GM21367 (cell line): ENCODE data around the gene OLFM4.

Experiments used
- ATAC-seq: cut with Tn5 transposase; IDR thresholded peaks from one replicate; pipeline ENCODE4 v1.9.1; 2021; ENCODE audit not compliant: unreplicated experiment

Gene OLFM4

DNA sequence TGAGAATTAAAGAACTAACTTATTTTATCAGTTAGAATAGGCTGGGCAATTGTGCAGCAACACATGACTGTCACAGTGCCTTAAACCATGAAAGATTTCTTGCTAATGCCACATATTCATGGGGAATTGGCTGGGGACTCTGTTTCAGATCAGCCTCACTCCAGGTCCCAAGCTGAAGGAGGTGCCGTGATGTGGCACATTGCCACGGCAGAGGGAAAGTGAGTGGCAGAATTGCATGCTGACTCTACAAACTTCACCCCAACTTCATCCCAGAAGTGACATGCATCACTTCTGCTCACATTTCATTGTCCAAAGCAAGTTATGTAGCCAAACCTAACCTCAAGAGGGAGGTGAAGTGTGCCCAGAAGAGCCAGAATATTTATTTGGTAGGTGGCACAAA is 37.8 kb downstream of the OLFM4 start:
- ATAC-seq, result no peak

DNA sequence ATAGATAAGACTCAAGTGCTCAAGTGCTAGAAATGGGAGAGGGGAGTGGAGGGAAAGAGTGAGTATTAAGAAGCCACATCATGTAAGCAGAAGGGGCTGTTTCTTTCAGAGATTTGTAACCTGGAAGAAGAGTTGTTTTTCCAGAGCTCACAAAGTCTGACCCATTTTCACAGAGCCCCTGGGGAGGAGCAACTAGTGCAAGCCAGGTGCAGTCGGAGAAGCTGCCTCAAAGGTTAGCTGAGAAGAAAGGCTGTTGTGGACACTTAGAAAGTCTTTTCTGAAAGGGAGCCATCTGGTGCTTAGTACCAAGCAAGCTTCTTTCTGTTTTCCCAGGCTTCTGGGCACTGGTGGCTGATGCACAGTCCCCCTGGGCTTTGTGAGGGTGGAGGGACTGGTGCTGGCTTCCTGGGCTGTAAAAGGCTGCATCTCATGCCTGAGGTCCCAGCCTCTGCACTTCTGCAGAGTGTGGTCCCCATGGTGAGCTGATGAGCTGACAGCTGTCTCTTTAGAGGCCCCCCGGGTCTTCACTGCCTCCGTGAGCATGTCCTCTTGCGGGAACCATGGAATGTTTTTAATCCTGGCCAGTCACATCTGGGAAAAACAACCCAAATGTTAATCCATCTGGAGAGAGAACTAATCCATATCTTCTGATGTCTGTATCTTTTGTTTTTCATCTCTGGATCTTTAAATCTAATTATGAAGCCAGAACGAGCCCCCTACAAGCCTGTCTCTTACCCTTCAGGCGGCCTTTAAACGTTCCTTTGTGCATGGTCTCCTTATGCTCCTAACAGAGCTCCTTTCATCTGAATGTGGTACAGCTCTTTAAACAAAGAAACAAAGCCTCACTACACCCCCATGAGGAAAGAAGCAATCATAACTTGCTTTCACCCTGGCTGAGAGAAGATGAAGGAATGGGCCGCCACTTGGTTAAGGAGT is 40.2 kb downstream of the OLFM4 start:
- ATAC-seq, result no peak

DNA sequence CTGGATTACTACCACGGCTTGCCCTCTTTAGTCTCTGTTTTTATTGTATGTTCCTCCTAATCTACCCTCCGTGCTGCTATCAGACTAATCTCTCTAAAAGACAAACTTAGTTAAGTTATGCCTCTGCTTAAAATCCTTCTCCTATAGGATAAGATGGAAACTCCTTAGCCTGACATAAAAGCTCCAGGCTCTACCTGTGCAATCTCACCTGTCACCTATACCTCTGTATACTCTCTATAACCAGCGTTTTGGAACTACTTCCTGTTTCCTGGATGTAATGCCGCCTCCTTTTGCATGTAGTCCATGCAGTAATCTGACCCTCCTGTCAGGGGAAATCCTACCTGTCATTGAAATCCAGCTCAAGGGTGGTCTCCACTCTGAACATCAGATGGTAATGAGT is 41.2 kb downstream of the OLFM4 start:
- no peak for ATAC-seq

DNA sequence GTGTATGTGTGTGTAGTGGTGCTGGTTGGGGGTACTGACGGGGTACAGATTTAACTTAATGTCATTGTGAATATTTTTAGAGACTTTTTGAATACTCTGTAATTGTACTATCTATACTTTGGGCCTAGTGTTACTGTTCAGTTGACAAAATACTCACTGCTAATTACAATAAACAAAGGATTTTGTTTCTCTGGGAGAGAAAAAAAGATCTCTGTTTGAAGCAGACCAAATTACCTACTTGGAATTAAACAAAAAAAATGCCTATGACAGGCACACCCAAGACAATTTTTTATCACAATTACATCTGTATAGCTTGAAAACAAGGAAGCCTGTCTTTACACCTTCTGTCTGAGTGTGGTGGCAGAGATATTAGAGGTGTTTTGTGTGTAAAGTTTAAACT is 45.1 kb downstream of the OLFM4 start:
- ATAC-seq, result no peak

DNA sequence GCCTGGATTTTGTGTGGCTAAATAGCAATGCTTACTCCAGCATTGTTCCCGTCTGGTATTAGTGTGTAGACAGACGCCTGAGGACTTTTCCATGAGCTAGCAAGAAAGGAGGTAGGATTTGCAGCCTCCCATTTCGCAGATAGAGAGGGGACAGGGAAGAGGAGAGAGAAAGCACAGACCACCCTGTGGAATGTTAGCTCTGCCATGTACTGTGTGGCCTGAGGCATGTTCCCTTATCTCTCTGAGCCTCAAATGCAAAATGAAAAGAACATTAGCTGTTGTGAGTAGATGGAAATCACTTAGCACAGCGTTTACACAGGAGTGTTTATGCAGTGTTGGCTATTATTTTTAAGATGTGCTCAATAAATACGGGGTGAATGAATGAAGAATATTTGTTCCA is 45.5 kb downstream of the OLFM4 start:
- no peak for ATAC-seq

DNA sequence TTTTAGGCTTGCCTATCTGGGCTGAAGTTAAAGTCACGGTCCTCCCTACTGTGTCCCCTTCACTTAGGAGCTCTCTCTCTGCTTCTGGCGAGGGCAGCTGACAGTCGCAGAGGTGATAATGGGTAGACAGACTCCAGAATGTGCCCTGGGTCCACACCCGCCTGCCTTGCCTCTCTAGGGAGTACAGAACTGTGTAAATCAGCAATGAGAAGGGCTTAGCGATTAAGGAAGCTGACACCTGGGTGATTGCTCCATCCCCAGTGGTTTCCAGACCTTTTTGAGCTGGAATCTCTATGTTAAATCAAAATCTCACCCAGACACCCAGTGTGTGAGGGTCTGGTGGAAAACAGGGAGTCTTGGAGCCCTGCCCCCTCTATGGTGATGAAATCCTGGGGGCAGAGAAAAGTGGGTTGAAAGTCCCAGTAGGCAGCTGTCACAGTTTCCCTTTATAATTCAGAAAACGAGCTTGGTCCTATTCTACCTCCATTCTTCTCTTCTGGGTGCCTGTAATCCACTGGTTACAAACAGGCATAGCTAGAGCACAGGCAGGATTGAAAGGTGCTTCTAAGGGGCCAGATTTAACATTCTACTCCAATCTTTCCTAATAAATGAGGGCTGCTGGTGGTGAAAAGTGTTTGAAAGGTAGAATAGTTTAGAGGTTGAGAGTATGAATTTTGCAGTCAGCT is 46.9 kb downstream of the OLFM4 start:
- no peak for ATAC-seq

DNA sequence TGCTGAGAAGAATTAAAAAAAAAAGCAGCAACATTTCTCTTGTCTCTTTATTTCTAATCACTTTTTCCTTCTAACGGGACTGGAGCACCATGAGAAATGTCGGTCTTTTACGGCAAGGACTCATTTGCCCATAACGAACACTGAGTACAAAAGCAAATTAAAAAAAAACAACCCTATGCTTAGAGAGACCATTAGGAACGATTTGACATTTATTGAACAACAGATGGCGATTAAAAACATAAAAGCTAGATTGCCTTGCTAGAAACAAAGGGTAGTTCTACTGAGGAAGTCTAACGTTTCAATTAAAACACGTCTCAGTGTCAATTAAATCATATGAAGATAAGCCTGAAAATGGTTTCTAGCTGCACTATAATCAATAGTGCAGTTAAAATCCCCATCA is 51.1 kb downstream of the OLFM4 start:
- ATAC-seq, result no peak

DNA sequence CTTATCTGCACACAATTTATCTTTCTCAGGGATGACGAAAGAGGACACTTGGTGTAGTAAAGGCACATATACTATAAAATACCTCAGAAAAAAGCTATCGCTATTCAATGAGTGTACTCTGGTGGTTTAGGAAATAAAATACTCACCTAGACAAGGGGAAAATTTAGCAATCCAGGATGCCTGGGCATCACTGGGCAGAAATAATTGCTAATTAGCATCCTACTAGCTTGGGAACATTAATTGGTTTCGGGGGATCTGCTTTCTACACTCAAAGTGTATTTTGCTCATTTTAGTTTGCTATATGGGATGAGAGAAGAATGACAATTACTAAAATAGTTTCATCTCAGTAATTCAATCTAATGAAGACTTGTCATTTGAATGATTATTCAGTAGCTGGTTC is 60.3 kb downstream of the OLFM4 start:
- no peak for ATAC-seq

DNA sequence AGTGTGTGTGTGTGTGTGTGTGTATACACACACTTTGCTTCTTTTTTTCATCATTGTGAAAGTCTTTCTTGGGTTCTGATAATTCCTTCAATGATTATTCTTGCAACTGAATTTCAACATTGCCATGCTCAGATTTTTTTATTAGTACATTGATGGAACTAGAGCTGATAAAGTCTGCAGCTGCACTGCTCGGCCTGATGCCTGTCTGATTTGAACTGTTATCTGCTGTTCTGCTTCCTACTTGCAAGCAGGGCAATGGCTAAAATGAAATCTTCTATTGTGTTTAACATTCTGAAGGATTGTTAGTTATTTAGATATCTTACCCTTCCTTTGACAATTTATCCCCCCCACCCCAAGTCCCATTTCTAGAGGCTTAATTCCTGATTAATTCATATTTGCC is 61.3 kb downstream of the OLFM4 start:
- ATAC-seq, result no peak

DNA sequence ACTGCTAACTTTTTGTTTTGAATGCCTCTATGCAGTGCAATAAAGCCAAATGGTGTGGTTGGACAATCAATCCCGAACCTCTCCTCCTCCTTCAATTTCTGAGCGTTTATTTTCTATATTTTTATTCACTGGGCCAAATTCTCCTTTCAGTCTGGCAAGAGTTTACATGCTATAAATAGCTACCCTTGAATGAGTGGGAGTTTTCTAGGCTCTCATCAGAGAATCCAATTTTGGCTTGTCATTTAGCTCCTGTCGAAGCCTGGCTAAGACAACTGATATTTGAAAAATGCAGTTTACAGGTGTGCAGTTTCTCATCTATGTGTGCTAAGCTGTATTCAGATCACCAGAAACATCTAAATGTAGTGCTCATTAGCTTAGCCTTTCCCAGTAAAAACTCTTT is 61.8 kb downstream of the OLFM4 start:
- no peak for ATAC-seq

DNA sequence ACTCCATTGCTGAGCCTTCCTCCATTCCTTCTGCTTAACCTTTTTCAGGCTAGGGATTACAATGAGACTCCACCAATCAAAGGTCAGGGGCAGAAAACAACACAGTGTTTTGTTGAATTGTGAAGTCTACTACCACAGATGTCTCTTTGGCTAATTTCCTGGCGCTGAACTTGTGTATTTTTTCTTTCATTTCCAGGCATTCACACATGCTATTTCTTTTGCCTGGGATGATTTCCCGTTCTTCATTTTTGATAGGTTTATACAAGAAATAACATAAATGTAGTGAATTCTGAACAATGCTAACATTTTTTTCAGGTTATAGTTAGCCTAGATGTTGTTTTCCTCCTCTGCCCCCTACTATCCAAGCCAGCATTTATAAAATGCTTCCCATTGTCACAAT is 64.3 kb downstream of the OLFM4 start:
- no peak for ATAC-seq

DNA sequence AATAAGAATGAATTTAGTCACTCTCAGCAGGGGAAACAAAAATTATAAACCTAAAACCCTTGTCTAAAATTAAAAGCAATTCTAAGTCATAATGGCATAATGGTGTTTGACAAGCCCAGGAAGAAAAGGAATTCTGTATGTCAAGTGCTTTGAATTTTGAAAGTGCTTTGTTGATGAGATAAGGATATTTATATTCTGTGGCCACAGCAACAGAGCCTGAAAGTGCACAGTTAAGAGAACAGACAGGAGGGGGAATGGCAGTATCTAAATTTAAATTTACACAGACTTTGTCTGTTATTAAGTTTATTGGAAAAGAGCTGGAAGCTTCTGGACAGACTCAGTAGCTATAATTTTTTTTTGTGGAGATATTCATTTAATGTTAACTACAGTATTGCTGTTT is 69.8 kb downstream of the OLFM4 start:
- ATAC-seq, result no peak

DNA sequence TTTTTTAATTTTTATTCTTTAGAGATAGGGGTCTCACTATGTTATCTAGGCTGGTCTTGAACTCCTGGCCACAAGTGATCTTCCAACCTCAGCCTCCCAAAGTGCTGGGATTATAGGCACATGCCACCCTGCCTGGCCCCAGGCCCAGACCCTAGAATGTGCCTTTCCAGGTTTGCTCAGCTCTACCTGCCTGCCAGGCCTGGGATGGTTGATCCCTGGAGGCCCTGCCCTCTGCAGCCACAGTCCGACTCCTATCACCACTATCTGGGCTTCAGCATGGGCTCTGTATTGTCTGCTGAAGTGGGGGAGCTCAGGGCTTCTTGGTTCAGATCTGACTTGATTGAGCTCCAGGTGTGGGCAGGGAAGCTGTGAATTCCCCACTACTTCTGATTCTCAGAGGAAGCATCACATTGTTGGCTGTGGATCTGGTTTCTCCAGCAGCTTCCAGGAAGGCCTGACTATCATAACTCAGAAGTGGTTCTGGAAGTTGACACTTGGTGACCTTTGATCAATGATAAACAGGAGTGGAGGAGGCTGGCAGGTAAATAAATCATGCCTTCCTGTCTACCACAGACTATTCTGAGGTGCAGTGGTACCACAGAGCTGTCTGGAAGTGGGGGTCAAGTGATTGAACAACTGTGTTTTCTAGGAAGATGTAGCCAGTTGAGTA is 71.9 kb downstream of the OLFM4 start:
- ATAC-seq, result no peak
